GM21619 (cell line): ENCODE data around the gene DRG1.
"Not testable (repeated sequence)": the region's sequence is repeated elsewhere in the genome, so short reads cannot be mapped to it uniquely, and the experiment has no call there.

ENCODE experiments used
- ATAC-seq: cut with Tn5 transposase; IDR thresholded peaks from one replicate; pipeline ENCODE4 v1.9.1; 2021; ENCODE audit not compliant: unreplicated experiment

Gene DRG1

DNA sequence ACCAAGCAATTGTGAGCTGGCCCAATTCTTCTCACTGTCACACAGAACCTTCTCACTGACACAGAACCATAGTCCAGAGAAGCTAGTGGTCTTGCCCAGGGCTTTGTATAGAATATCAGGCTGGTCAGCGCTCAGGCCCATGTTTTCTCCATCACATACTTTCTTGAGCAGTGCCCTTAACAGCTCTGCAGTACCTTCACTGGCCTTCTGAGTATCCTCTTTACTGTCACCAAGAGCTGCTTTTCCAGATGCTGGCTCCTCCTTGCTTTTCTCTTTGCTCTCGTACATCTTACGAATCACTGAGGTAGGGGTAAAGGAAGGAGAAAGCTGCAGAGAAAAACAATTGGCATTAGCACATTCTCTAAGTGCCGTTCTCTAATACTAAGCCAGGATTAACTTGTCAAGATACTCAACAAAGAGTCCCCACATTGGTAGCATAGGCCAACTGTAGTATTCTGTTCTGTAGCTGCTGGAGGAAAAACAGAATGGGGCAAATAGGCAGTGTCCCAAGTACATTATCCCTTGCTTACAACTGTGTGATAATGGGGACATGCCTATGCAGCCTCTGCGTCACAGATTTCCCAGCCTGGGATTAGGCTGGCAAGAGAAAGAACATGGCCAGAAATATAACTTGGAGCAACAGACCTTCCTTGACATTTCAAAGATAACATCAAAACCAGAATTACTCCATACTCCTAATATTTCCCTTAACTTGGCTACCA, 43.5 kb downstream of the DRG1 start:
- no peak for ATAC-seq

DNA sequence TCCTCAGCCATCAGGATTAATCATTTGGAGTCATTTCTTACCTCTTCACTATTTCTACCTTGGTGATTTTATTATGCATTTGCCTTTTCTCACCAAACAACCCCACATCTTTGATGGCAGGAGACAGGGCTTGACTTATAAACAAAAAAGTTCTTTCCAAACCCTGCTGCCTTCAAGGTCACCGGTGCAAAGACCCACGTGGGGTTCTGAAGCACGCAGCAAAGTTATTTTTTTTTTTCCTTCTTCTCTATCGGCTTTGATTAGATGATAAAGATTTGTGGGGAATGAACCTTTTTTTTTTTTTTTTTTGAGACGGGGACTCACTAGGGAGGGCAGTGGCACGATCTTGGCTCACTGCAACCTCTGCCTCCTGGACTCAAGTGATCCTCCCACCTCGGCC, 44.1 kb downstream of the DRG1 start:
- ATAC-seq, result no peak

DNA sequence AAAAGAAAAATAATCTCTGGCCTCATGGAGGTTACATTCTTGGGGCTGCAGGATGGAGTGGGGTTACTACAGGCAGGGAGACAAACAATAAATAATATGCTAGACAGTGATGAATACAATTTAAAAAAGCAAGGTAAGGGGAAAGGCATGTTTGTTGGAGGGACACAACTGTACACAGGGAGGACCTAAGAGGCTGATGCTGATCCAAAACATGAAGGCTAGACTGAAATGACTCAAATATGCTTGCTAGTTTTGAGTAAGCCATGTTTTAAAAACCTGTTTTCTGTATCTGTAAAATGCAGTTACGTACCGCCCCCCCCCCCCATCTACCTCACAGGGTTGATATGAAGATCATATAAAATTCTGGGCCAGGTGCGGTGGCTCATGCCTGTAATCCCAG, 46.2 kb downstream of the DRG1 start:
- no peak for ATAC-seq

DNA sequence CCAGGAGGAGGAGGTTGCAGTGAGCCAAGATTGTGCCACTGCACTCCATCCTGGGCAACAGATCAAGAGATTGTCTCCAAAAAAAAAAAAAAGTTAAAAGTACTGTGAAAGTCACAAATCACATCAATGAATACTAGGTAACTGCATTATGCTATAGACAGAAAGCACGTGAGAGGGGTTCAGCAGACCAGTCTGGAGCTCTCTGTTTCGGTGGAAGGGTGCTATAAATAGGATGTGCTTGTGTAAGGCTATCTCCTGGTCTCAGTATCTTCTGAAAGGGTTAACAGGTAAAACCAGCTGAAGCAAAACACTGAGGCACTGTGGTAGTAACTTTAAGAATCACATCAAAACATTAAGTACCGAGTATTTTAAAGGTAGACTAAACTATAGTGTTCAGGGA, 46.8 kb downstream of the DRG1 start:
- no peak for ATAC-seq

DNA sequence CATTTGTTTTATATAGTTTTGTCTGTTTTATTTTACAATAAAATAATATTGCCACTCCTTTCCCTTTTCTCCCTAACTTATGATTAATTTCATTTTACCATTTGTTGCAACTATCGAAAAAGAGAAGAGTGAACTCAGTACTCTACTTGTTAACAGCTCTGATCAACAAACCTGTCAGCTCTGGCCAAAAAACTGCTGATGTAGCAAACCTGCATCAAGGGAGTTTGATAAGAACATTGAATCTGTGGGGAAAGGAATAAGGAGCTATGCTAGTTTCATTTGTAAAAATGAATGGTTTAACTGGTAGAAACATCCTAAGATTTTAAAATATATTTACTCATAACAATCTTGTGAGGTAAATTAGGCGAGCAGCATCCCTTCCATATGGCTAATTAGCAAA, 47.4 kb downstream of the DRG1 start:
- no peak for ATAC-seq

DNA sequence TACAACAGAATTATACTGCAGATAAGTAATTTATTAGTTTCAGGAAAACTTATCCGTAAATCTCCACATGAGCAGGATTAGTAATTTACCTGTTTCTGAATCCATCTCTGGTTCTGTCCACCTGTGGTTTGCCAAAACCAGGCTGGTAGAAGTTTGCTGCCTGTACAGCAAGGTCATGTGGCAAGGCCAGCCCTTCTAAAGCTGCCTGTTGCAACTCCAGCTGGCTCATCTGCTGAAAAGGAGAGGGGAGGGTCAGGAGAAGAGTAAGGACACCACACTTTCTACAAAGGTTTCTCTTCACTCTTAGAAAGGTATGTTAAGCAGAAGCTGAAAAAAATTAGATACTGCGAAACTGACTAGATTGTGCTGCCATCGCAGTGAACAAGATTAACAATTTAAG, 47.9 kb downstream of the DRG1 start:
- no peak for ATAC-seq

DNA sequence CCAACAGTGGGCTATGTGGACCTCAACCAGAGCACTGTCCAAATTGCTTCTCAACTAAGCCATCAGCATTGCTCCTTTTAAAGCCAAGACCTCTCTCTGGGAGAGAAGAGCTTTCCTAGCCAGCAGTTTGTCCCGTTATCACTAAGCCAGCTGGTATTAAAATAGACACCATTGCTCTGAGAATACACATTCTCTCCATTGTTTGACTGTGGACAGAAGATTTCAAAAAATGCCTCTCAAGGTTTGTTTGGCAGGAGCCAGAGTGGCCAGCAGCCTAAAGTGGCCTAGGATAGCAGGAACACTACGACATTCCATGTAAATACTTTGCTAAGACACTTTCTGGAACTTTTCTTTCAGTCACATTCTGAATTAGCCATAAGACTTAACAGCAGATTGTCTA, 49.0 kb downstream of the DRG1 start:
- no peak for ATAC-seq

DNA sequence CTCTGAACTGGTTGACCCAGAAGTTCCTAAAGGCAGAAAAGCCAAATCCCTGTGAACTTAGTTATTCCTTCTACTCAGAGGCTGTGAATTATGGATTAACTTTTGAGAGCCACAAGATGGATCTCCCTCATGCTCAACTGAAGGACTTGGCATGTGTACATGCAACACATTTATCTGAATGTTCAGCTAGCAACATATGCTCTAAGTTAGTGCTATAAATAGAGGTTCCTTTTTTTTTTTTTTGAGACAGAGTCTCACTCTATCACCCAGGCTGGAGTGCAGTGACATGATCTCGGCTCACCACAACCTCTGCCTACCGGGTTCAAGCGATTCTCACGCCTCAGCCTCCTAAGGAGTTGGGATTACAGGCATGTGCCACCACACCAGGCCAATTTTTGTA, 50.1 kb downstream of the DRG1 start:
- no peak for ATAC-seq

DNA sequence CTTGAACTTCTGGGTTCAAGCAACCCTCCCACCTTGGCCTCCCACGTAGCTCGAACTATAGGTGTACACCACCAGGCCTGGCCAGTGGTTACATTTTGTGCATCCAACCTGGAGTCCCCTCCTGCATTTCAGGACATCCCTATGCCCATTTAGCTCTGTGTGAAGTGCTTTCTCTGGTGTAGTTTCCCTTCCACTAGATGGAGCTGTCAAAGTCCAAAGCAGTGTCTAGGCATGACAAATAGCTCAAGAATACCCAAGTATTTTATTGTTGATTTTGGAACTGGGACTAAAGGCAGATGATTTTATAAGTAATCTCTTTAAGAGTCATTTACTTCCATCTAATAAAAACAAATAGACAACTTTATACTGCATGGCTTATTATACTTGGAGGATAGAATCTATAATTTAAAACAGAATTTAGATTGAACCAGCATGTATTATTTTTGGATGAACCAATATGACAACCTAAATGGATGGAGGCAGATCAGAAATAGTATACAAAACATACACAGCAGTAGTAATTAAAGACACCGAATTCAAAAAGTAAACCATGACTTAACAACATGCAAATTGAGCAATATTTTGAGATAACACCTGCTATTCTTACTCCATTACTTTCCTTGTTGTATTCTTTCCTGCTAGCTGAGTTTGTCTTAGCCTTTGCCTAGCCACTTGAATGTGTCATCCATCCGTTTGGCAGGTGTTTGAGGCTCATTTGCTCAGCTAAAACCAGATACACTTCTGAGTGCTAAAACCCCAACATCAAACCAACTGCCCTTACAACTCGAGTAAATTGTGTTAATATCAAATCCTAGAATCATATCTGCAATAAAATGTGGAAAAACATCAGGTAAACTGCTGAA, 52.5 kb downstream of the DRG1 start:
- ATAC-seq, result no peak

DNA sequence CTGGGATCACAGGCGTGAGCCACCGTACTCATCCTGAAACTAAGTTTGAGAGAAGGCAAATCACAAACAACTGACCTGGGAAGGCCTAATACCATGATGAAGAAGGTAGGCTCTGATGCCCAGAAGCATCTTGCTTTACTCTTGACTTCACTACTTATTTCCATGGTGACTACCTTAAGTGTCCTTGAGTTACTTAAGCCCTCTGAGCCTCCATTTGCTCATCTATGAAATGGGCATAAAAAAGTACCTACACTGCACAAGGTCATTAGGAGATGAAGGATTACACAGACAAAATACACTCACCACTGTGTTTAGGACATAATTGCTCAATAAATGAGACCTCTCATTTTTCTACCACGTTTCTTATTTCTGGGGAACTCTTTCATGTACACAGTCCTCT, 62.3 kb downstream of the DRG1 start:
- ATAC-seq, result no peak

DNA sequence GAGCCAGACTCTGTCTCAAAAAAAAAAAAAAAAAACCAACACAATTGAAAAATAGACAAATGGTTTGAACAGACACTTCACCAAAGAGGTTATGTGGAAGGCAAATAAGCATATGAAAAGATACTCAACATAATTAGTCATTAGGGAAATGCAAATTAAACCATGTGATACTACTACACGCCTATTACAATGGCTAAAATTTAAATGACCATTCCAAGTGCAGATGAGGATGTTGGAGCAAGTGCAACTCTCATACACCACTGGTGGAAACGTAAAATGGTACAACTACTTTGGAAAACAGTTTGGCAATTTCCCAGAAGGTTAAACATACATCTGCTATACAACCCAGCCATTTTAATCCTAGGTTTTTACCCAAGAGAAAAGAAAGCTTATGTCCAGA, 65.9 kb downstream of the DRG1 start:
- no peak for ATAC-seq

DNA sequence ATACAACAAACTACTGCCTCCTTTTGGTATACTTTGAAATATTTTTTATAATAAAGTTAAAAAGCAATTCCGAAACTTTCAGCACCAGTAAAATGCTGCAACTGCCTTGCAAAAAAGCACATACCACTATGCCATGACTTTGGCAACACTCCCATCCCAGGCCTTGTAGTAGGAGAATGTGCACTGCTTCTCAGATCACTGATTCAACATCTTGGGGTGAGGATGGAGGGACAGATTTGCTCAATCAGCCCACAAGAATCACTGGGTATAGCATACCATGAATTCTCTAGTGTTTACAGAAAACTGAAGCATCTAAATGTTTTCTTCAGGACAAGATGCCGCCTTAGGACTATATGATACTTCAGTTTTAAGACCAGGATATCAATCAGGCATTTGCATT, 75.3 kb downstream of the DRG1 start:
- no peak for ATAC-seq

DNA sequence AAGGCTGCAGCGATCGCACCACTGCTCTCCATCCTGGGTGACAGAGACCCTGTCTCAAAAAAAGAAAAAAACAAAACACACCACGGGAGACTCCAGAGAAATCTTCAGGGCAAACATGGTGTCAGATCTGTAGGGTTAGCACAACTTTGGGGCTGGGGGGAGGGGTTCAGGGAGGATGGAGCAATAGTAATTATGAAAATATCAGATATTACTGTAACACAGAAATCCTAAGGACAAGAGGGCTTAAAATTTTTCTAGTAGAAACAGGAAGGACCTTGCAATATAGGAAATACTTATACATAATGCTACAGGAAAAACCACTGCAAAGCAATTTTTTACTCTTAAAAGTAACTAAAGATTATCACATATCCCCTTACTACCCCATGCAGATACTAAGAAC, 76.4 kb downstream of the DRG1 start:
- ATAC-seq, result no peak

DNA sequence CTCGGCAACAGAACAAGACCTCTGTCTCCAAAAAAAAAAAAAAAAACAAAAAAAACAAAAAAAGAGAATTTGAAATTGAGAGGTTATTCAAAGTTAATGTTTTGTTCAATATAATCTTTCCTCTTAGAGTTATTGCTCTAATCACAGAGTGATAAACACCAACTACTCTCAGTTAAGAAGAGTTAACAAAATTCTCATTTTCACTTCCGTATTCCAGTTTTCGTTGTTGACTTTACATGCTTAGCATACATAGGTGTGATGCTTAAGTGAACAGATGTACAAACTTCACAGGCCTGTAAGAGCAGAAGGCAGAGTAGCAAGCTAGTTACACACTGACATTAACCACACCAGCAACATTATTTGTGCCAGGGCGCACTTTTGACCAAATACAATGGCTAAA, 77.9 kb downstream of the DRG1 start:
- peak; percentile 83 for ATAC-seq

DNA sequence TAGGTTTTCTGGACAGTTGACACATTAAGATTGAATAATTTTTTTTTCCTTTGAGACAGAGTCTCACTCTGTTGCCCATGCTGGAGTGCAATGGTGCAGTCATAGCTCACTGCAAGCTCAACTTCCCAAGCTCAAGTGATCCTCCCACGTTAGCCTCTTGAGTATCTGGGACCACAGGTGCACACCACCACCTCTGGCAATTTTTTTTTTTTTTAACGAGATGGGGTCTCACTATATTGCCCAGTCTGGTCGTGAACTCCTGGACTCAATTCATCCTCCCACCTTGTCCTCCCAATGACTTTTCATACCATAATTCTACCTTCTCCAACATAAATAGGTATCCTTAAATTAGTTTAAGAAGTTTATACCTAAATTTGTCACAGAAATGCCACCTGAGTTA, 81.7 kb downstream of the DRG1 start:
- ATAC-seq, result no peak

DNA sequence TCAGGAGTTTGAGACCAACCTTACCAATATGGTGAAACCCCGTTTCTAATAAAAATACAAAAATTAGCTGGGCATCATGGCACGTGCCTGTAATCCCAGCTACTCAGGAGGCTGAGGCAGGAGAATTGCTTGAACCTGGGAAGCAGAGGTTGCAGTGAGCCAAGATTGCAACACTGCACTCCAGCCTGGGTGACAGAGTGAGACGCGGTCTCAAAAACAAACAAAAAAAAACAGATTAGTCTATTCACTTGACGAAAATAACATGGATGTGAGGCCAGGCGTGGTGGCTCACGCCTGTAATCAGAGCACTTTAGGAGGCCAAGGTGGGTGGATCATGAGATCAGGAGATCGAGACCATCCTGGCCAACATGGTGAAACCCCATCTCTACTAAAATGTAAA, 83.1 kb downstream of the DRG1 start:
- ATAC-seq, result not testable (repeated sequence)
